Measurements from ENCODE around the gene RPL31.

RPL31 gene

GRCh38 chr2:100984892-100985307, 17.2 kb upstream of the RPL31 start:
- DNase-seq = peak; percentile 74 to 86
- H3K36me3 ChIP-seq = peaks cover 0 to 31% (median 18%) of the 10 kb centered on the region in 3 donors
- intact Hi-C loops (cut with DNase I; ENCODE audit: low total_unique reads) = loop anchor here (5.0 kb wide), 2 partner anchors 253 to 378 kb away; no protein-coding TSS in a partner anchor
- H3K27me3 ChIP-seq = no peaks in the 10 kb centered on the region
- H3K9me3 ChIP-seq = no peaks in the 10 kb centered on the region
- H3K4me1 ChIP-seq = peaks cover 0 to 13% (median 0%) of the 10 kb centered on the region in 4 donors
- peak overlapping the region in 1 of 2 donors; percentile 13 for H3K27ac ChIP-seq
- peak; percentile 86 to 93 for TF ChIP-seq CTCF (IDR thresholded peaks at IDR 0.05)
- H3K4me3 ChIP-seq = no peak overlapping the region

GRCh38 chr2:100986157-100986556, 15.9 kb upstream of the RPL31 start:
- DNase-seq = no peak
- no peak for TF ChIP-seq CTCF (IDR thresholded peaks at IDR 0.05)
- intact Hi-C loops (cut with DNase I; ENCODE audit: low total_unique reads) = no loop called here

GRCh38 chr2:100987536-100987935, 14.6 kb upstream of the RPL31 start:
- no peak for TF ChIP-seq CTCF (IDR thresholded peaks at IDR 0.05)
- Histone ChIP-seq H3K27me3 (no peaks in the 10 kb centered on the region), H3K4me3 (no peak overlapping the region), H3K9me3 (no peaks in the 10 kb centered on the region), H3K27ac (no peak overlapping the region), H3K36me3 (peaks cover 0 to 37% (median 11%) of the 10 kb centered on the region in 3 donors), H3K4me1 (peaks cover 0 to 13% (median 0%) of the 10 kb centered on the region in 4 donors)
- intact Hi-C loops (cut with DNase I; ENCODE audit: low total_unique reads) = no loop called here
- DNase-seq = no peak

More at GRCh38 chr2:100986157-100986556, 15.9 kb upstream of the RPL31 start:
- Histone ChIP-seq H3K27ac (no peak overlapping the region), H3K9me3 (no peaks in the 10 kb centered on the region), H3K27me3 (no peaks in the 10 kb centered on the region), H3K4me3 (no peak overlapping the region), H3K36me3 (peaks cover 0 to 41% (median 18%) of the 10 kb centered on the region in 3 donors), H3K4me1 (peaks cover 0 to 13% (median 0%) of the 10 kb centered on the region in 4 donors)

GRCh38 chr2:100987974-100988373, 14.1 kb upstream of the RPL31 start:
- no peak overlapping the region for H3K27ac ChIP-seq
- H3K36me3 ChIP-seq = peaks cover 0 to 33% (median 10%) of the 10 kb centered on the region in 3 donors
- H3K4me1 ChIP-seq = peaks cover 0 to 13% (median 0%) of the 10 kb centered on the region in 4 donors
- H3K4me3 ChIP-seq = no peak overlapping the region
- no peaks in the 10 kb centered on the region for H3K27me3 ChIP-seq
- H3K9me3 ChIP-seq = no peaks in the 10 kb centered on the region
- no peak for DNase-seq
- no peak for TF ChIP-seq CTCF (IDR thresholded peaks at IDR 0.05)
- intact Hi-C loops (cut with DNase I; ENCODE audit: low total_unique reads) = no loop called here

- H3K27me3 ChIP-seq = no peaks in the 10 kb centered on the region
- H3K36me3 ChIP-seq = peaks cover under 1 to 35% (median 12%) of the 10 kb centered on the region in 3 donors
- no peaks in the 10 kb centered on the region for H3K9me3 ChIP-seq
- H3K27ac ChIP-seq = no peak overlapping the region
- DNase-seq = no peak
- H3K4me1 ChIP-seq = peaks cover 0 to 9% (median 0%) of the 10 kb centered on the region in 4 donors
- no peak overlapping the region for H3K4me3 ChIP-seq
- TF ChIP-seq CTCF (IDR thresholded peaks at IDR 0.05) = no peak
- intact Hi-C loops (cut with DNase I; ENCODE audit: low total_unique reads) = no loop called here
These were observed 13.3 kb upstream of the RPL31 start for GRCh38 chr2:100988630-100989417.
